HCT116 (cell line): ENCODE measurements around the gene RABGEF1. TPM values are rescaled to one million over a fixed set of nuclear protein-coding genes. Genes with fewer than 3 reads are reported as not detected.

ENCODE experiments used
- ATAC-seq: fragments of 200-7000 bp; cut with Tn5 transposase; 2 replicates; pipeline ENCODE4 v1.9.1; 2020; ENCODE audit warnings: mild to moderate bottlenecking, moderate library complexity
- BruUV-seq: library from RNA; stranded (reverse); fragments of 400-500 nt; replicated peaks from 2 replicates; lab custom pipeline; 2021; lab: Mats Ljungman, UMichigan
- CTCF ChIA-PET: fragments of 300-600 bp; sonication (Branson Sonifier 250); formaldehyde crosslinking; loops from one replicate; lab custom pipeline; 2021; ENCODE audit warnings: antibody characterized with exemption; lab: Charles Lee
- POLR2A ChIA-PET: fragments of 300-600, 350-600 bp; sonication (Branson Sonifier 250); formaldehyde crosslinking; loops from one replicate; lab custom pipeline; 2021; ENCODE audit warnings: antibody characterized with exemption; lab: Charles Lee
- RAD21 ChIA-PET, 2 experiments: fragments of 300-600 bp; sonication (Branson Sonifier 250); formaldehyde crosslinking; loops; one replicate each; lab custom pipeline; 2023; ENCODE audit warnings: low total read pairs in 2 of 2; ENCODE audit not compliant: uncharacterized antibody in 2 of 2, unreplicated experiment in 2 of 2, low non-redundant PET in 1 of 2; lab: Charles Lee
- DNase-seq: peaks from one replicate; pipeline ENCODE4 v3.0.0-alpha.2; 2010; ENCODE audit warnings: low read depth, low spot score
- H2AFZ ChIP-seq: fragments of 200-600 bp; shearing (Covaris generic), sonication (generic); 2 replicates; pipeline ENCODE4 v1.6.1; 2017; ENCODE audit warnings: low read depth, mixed run types, mixed read lengths, antibody characterized with exemption, low read length; ENCODE audit not compliant: poor library complexity, severe bottlenecking
- H3K27ac ChIP-seq: 2 replicates; pipeline ENCODE4 v1.5.1; 2012; ENCODE audit warnings: low read depth, low read length
- H3K27me3 ChIP-seq: fragments of 200-600 bp; sonication (generic); 2 replicates; pipeline ENCODE4 v1.6.1; 2016; ENCODE audit warnings: mixed run types, low read length, mixed read lengths; ENCODE audit not compliant: insufficient read depth
- H3K36me3 ChIP-seq, 2 experiments: fragments of 200-500 bp in 1 of 2; fragments of 200-600 bp in 1 of 2; sonication (Bioruptor generic) in 1 of 2; sonication (generic) in 1 of 2; 2 replicates each; pipeline versions ENCODE4 v1.5.1 to v1.6.1; 2014 to 2016; ENCODE audit warnings: low read length in 2 of 2, inconsistent platforms in 1 of 2, mixed read lengths in 1 of 2, mixed run types in 1 of 2; ENCODE audit not compliant: insufficient read depth in 2 of 2, control insufficient read depth in 1 of 2
- H3K4me1 ChIP-seq, 2 experiments: fragments of 200-600 bp in 1 of 2; sonication (generic) in 1 of 2; 2 replicates each; pipeline versions ENCODE4 v1.5.1 to v1.6.1; 2012 to 2017; ENCODE audit warnings: low read length in 2 of 2, inconsistent platforms in 1 of 2, mild to moderate bottlenecking in 1 of 2, mixed read lengths in 1 of 2, mixed run types in 1 of 2, moderate library complexity in 1 of 2; ENCODE audit not compliant: insufficient read depth in 2 of 2, control insufficient read depth in 1 of 2
- H3K4me2 ChIP-seq: fragments of 200-600 bp; sonication (generic); 2 replicates; pipeline ENCODE4 v1.6.1; 2017; ENCODE audit warnings: mixed run types, low read length, mixed read lengths
- H3K4me3 ChIP-seq, 2 experiments: fragments of 200-600 bp in 1 of 2; sonication (generic) in 1 of 2; replicated peaks in 1 of 2; 2 replicates each; pipeline ENCODE4 v1.5.1; 2011 to 2016; ENCODE audit warnings: low read length in 2 of 2, control low read depth in 1 of 2, low read depth in 1 of 2, mild to moderate bottlenecking in 1 of 2, mixed read lengths in 1 of 2, mixed run types in 1 of 2
- H3K79me2 ChIP-seq: fragments of 200-600 bp; sonication (generic); 2 replicates; pipeline ENCODE4 v1.6.1; 2017; ENCODE audit warnings: mild to moderate bottlenecking, mixed run types, low read length, moderate library complexity, mixed read lengths; ENCODE audit not compliant: insufficient read depth
- H3K9ac ChIP-seq: fragments of 200-600 bp; sonication (generic); 2 replicates; pipeline ENCODE4 v1.6.1; 2016; ENCODE audit warnings: low read length, mixed read lengths
- H3K9me2 ChIP-seq: fragments of 200-600 bp; sonication (generic), shearing (Covaris generic); 2 replicates; pipeline ENCODE4 v1.6.1; 2017; ENCODE audit warnings: mixed run types, mild to moderate bottlenecking, moderate library complexity; ENCODE audit not compliant: insufficient read depth
- H3K9me3 ChIP-seq, 2 experiments: fragments of 200-500 bp in 1 of 2; fragments of 200-600 bp in 1 of 2; sonication (Bioruptor generic) in 1 of 2; sonication (generic) in 1 of 2; 2 replicates each; pipeline ENCODE4 v1.6.1; 2014 to 2017; ENCODE audit warnings: low read length in 2 of 2, mixed read lengths in 2 of 2, inconsistent platforms in 1 of 2, low read depth in 1 of 2, mild to moderate bottlenecking in 1 of 2, mixed run types in 1 of 2, moderate library complexity in 1 of 2; ENCODE audit not compliant: control insufficient read depth in 1 of 2, insufficient read depth in 1 of 2
- H4K20me1 ChIP-seq: fragments of 200-600 bp; sonication (generic), shearing (Covaris generic); 2 replicates; pipeline ENCODE4 v1.6.1; 2017; ENCODE audit warnings: mixed run types, mild to moderate bottlenecking, moderate library complexity; ENCODE audit not compliant: insufficient read depth
- CTCF ChIP-seq, 3 experiments: fragments of 200-600 bp in 1 of 3; sonication (generic) in 1 of 3; IDR thresholded peaks in 2 of 3; conservative IDR thresholded peaks in 1 of 3; 2 replicates each; pipeline ENCODE4 v1.5.1; 2012 to 2017; ENCODE audit warnings: low read depth in 2 of 3, low read length in 2 of 3, antibody characterized with exemption in 1 of 3, borderline replicate concordance in 1 of 3, control low read depth in 1 of 3, mild to moderate bottlenecking in 1 of 3, mixed read lengths in 1 of 3, mixed run types in 1 of 3, moderate library complexity in 1 of 3; ENCODE audit not compliant: insufficient read depth in 1 of 3
- ELF1 ChIP-seq: IDR thresholded peaks from 2 replicates; pipeline ENCODE4 v1.6.1; 2012; ENCODE audit warnings: low read depth, borderline replicate concordance
- EZH2 ChIP-seq: fragments of 200-600 bp; sonication (generic); IDR thresholded peaks from 2 replicates; pipeline ENCODE4 v1.6.1; 2017; ENCODE audit warnings: antibody characterized with exemption, mixed run types
- EZH2phosphoT487 ChIP-seq: fragments of 200-600 bp; IDR thresholded peaks from 2 replicates; pipeline ENCODE4 v1.6.1; 2018; ENCODE audit warnings: antibody characterized with exemption, borderline replicate concordance
- JUND ChIP-seq: IDR thresholded peaks from 2 replicates; pipeline ENCODE4 v1.6.1; 2012
- MAX ChIP-seq: IDR thresholded peaks from 2 replicates; pipeline ENCODE4 v1.6.1; 2012
- REST ChIP-seq: IDR thresholded peaks from 2 replicates; pipeline ENCODE4 v1.6.1; 2012; ENCODE audit warnings: low read depth
- SIN3A ChIP-seq: IDR thresholded peaks from 2 replicates; pipeline ENCODE4 v1.6.1; 2012; ENCODE audit warnings: low read depth
- SP1 ChIP-seq: IDR thresholded peaks from 2 replicates; pipeline ENCODE4 v1.6.1; 2012; ENCODE audit warnings: low read depth
- TCF7L2 ChIP-seq: IDR thresholded peaks from 2 replicates; pipeline ENCODE4 v1.7.0; 2011; ENCODE audit warnings: borderline replicate concordance, inconsistent platforms; ENCODE audit not compliant: insufficient read depth, insufficient read length; ENCODE audit errors: extremely low read depth
- ZFX ChIP-seq: fragments of 450-650 bp; IDR thresholded peaks from 2 replicates; pipeline ENCODE4 v1.6.1; 2017
- ZNF274 ChIP-seq: fragments of 200-500 bp; sonication (Bioruptor generic); IDR thresholded peaks from 2 replicates; pipeline ENCODE4 v1.6.1; 2014; ENCODE audit warnings: mild to moderate bottlenecking, low read depth, low read length, inconsistent platforms
- intact Hi-C: fragments of 100-400 bp; cut with micrococcal nuclease; formaldehyde crosslinking; loops from 2 replicates; pipeline ENCODE4 v1.10.0; 2022
- total RNA-seq: library from RNA; stranded (reverse); gene quantifications from one replicate; pipeline ENCODE4 v1.2.1, GENCODE V29; 2021; ENCODE audit not compliant: unreplicated experiment

RABGEF1 gene
- total RNA-seq, 1 experiment from 2014 or later: 22.9 TPM

GRCh38 chr7:66860767-66861166, 120.2 kb downstream of the RABGEF1 start:
- POLR2A ChIA-PET: no interaction called here
- TF ChIP-seq ELF1: no peak
- no peak for TF ChIP-seq EZH2
- no peak for TF ChIP-seq SIN3A
- no peak for TF ChIP-seq EZH2phosphoT487
- no peak for TF ChIP-seq ZNF274
- no peak for TF ChIP-seq MAX
- TF ChIP-seq REST: no peak
- no peak for TF ChIP-seq TCF7L2
- no peak for TF ChIP-seq SP1
- TF ChIP-seq CTCF (IDR thresholded peaks at IDR 0.05 in 2 of 3, conservative IDR thresholded peaks at IDR 0.05 in 1 of 3; ENCODE audit: borderline replicate concordance in 1 of 3, insufficient read depth in 1 of 3, low read depth in 2 of 3, low read length in 2 of 3): no peak
- no peak for TF ChIP-seq JUND
- TF ChIP-seq ZFX: no peak
- TF ChIP-seq, all 23 proteins: peak for 0
- no peak overlapping the region for H2AFZ ChIP-seq
- no peak overlapping the region for H3K27ac ChIP-seq
- ChIA-PET RAD21 (no interaction called here), CTCF (no interaction called here)
- no TSS peak for BruUV-seq
- 0 out of 4 replicates have a peak, but pooled peaks cover 0 to 2% of the 10 kb centered on the region in 2 experiments for H3K36me3 ChIP-seq
- H3K27me3 ChIP-seq: no peaks in the 10 kb centered on the region
- H4K20me1 ChIP-seq: no peaks in the 10 kb centered on the region
- H3K4me3 ChIP-seq: no peak overlapping the region
- H3K4me1 ChIP-seq: no peaks in the 10 kb centered on the region
- no peak overlapping the region for H3K4me2 ChIP-seq
- H3K79me2 ChIP-seq: no peaks in the 10 kb centered on the region
- intact Hi-C loops: no loop called here
- H3K9me2 ChIP-seq: no peaks in the 10 kb centered on the region
- no peaks in the 10 kb centered on the region for H3K9me3 ChIP-seq
- ATAC-seq (no peak), DNase-seq (no peak)
- H3K9ac ChIP-seq: no peak overlapping the region

Other genes starting within 250 kb of the RABGEF1 start
- 3.9 TPM for gene KCTD7, start 111.9 kb upstream of the RABGEF1 start, total RNA-seq
- gene TMEM248, start 180.5 kb downstream of the RABGEF1 start, total RNA-seq: 59.3 TPM